H9 (cell line): Measurements from ENCODE around the gene TMPRSS3. TPM values are rescaled to one million over a fixed set of nuclear protein-coding genes. Genes with fewer than 3 reads are reported as not detected.

Experiments
- DNase-seq: peaks from one replicate; pipeline ENCODE4 v3.0.0-alpha.2; 2017
- H2AFZ ChIP-seq: one replicate; pipeline ENCODE4 v1.6.1; 2013; ENCODE audit warnings: mild to moderate bottlenecking, low read length, control low read depth, moderate library complexity
- H2AK5ac ChIP-seq: 2 replicates; pipeline ENCODE4 v1.6.1; 2013; ENCODE audit warnings: low read length, control low read depth, mixed read lengths; ENCODE audit not compliant: insufficient read length
- H2BK120ac ChIP-seq: one replicate; pipeline ENCODE4 v1.6.1; 2013; ENCODE audit warnings: low read depth, mild to moderate bottlenecking, low read length, control low read depth, inconsistent platforms; ENCODE audit not compliant: poor library complexity, severe bottlenecking
- H2BK12ac ChIP-seq: 2 replicates; pipeline ENCODE4 v1.6.1; 2013; ENCODE audit warnings: low read length, control low read depth, mixed read lengths, low read depth; ENCODE audit not compliant: insufficient read length
- H2BK15ac ChIP-seq: 2 replicates; pipeline ENCODE4 v1.6.1; 2013; ENCODE audit warnings: low read depth, low read length, control low read depth
- H2BK20ac ChIP-seq: one replicate; pipeline ENCODE4 v1.6.1; 2013; ENCODE audit warnings: low read depth, mild to moderate bottlenecking, low read length, control low read depth, inconsistent platforms; ENCODE audit not compliant: poor library complexity, severe bottlenecking
- H2BK5ac ChIP-seq: 2 replicates; pipeline ENCODE4 v1.6.1; 2013; ENCODE audit warnings: low read length, control low read depth, mixed read lengths; ENCODE audit not compliant: insufficient read length
- H3K14ac ChIP-seq: 2 replicates; pipeline ENCODE4 v1.6.1; 2013; ENCODE audit warnings: low read length, control low read depth; ENCODE audit not compliant: insufficient read depth
- H3K18ac ChIP-seq: 2 replicates; pipeline ENCODE4 v1.6.1; 2013; ENCODE audit warnings: low read depth, mild to moderate bottlenecking, mixed read lengths, low read length, control low read depth; ENCODE audit not compliant: insufficient read length
- H3K23ac ChIP-seq: 2 replicates; pipeline ENCODE4 v1.6.1; 2013; ENCODE audit warnings: low read length, control low read depth, mixed read lengths, low read depth; ENCODE audit not compliant: insufficient read length
- H3K23me2 ChIP-seq: 2 replicates; pipeline ENCODE4 v1.6.1; 2013; ENCODE audit warnings: low read depth, mild to moderate bottlenecking, mixed read lengths, low read length, control low read depth; ENCODE audit not compliant: insufficient read length, poor library complexity, severe bottlenecking
- H3K27ac ChIP-seq: 2 replicates; pipeline ENCODE4 v1.5.1; 2013; ENCODE audit warnings: low read length, control low read depth, mixed read lengths, low read depth; ENCODE audit not compliant: insufficient read length
- H3K27me3 ChIP-seq: 2 replicates; pipeline ENCODE4 v1.6.1; 2013; ENCODE audit warnings: low read length, control low read depth, inconsistent platforms; ENCODE audit not compliant: insufficient read depth
- H3K4ac ChIP-seq: 2 replicates; pipeline ENCODE4 v1.6.1; 2013; ENCODE audit warnings: low read depth, mild to moderate bottlenecking, control low read depth, inconsistent platforms, low read length, moderate library complexity
- H3K4me1 ChIP-seq: 2 replicates; pipeline ENCODE4 v1.6.1; 2013; ENCODE audit warnings: low read length, control low read depth, inconsistent platforms; ENCODE audit not compliant: insufficient read depth
- H3K4me2 ChIP-seq: 2 replicates; pipeline ENCODE4 v1.6.1; 2013; ENCODE audit warnings: low read length, control low read depth, mixed read lengths; ENCODE audit not compliant: insufficient read length, insufficient read depth
- H3K56ac ChIP-seq: 2 replicates; pipeline ENCODE4 v1.6.1; 2013; ENCODE audit warnings: low read depth, mild to moderate bottlenecking, mixed read lengths, low read length, control low read depth; ENCODE audit not compliant: insufficient read length
- H3K79me1 ChIP-seq: 2 replicates; pipeline ENCODE4 v1.6.1; 2013; ENCODE audit warnings: low read depth, mild to moderate bottlenecking, moderate library complexity, low read length, control low read depth, inconsistent platforms; ENCODE audit not compliant: insufficient read depth, poor library complexity, severe bottlenecking
- H3K79me2 ChIP-seq: 2 replicates; pipeline ENCODE4 v1.6.1; 2013; ENCODE audit warnings: low read length, control low read depth, inconsistent platforms; ENCODE audit not compliant: insufficient read depth
- H3K9ac ChIP-seq: 2 replicates; pipeline ENCODE4 v1.6.1; 2013; ENCODE audit warnings: low read length, control low read depth, mixed read lengths; ENCODE audit not compliant: insufficient read length; ENCODE audit errors: extremely low read depth
- H3K9me3 ChIP-seq: one replicate; pipeline ENCODE4 v1.6.1; 2013; ENCODE audit warnings: low read depth, low read length, inconsistent platforms; ENCODE audit not compliant: control insufficient read depth
- H3T11ph ChIP-seq: one replicate; pipeline ENCODE4 v1.6.1; 2013; ENCODE audit warnings: mild to moderate bottlenecking, low read length, control low read depth, inconsistent platforms
- H4K20me1 ChIP-seq: one replicate; pipeline ENCODE4 v1.6.1; 2013; ENCODE audit not compliant: control insufficient read depth, insufficient read length, insufficient read depth
- H4K5ac ChIP-seq: 2 replicates; pipeline ENCODE4 v1.6.1; 2013; ENCODE audit warnings: low read depth, mild to moderate bottlenecking, mixed read lengths, low read length, control low read depth; ENCODE audit not compliant: insufficient read length
- H4K8ac ChIP-seq: replicated peaks from 2 replicates; pipeline ENCODE4 v1.6.1; 2013; ENCODE audit warnings: low read length, control low read depth, mixed read lengths, low read depth; ENCODE audit not compliant: insufficient read length
- H4K91ac ChIP-seq: 2 replicates; pipeline ENCODE4 v1.6.1; 2013; ENCODE audit warnings: low read depth, mild to moderate bottlenecking, moderate library complexity, mixed read lengths, low read length, control low read depth; ENCODE audit not compliant: insufficient read length
- H3K27ac Mint-ChIP-seq, 3 experiments: 2 replicates in 2 of 3; 3 replicates in 1 of 3; pipeline ENCODE4 v1.8.0; 2020 to 2021; ENCODE audit warnings: mixed read lengths in 3 of 3, mild to moderate bottlenecking in 1 of 3, moderate library complexity in 1 of 3
- H3K27me3 Mint-ChIP-seq: 2 replicates; pipeline ENCODE4 v1.8.0; 2021; ENCODE audit warnings: low read depth, mild to moderate bottlenecking, moderate library complexity, mixed read lengths
- H3K36me3 Mint-ChIP-seq, 3 experiments: 2 replicates in 2 of 3; 3 replicates in 1 of 3; pipeline ENCODE4 v1.8.0; 2020 to 2021; ENCODE audit warnings: low read depth in 3 of 3, mixed read lengths in 3 of 3; ENCODE audit not compliant: insufficient read depth in 1 of 3
- H3K4me1 Mint-ChIP-seq, 2 experiments: 2 replicates each; pipeline ENCODE4 v1.8.0; 2020; ENCODE audit warnings: mixed read lengths in 2 of 2
- H3K4me3 Mint-ChIP-seq, 2 experiments: 2 replicates in 1 of 2; 3 replicates in 1 of 2; pipeline ENCODE4 v1.8.0; 2020 to 2021; ENCODE audit warnings: mild to moderate bottlenecking in 2 of 2, mixed read lengths in 2 of 2, moderate library complexity in 1 of 2
- H3K9me3 Mint-ChIP-seq, 2 experiments: 2 replicates in 1 of 2; 3 replicates in 1 of 2; pipeline ENCODE4 v1.8.0; 2020; ENCODE audit warnings: mild to moderate bottlenecking in 2 of 2, mixed read lengths in 2 of 2, moderate library complexity in 1 of 2
- WGBS: extraction: QIAGEN DNeasy Blood & Tissue Kit; methylation state at CpG from one replicate; pipeline ENCODE4 v1.1.7; 2013; ENCODE audit warnings: missing lambda C conversion rate, low lambda C conversion rate, mixed read lengths; ENCODE audit not compliant: insufficient read length; ENCODE audit errors: extremely low coverage; 5-methylcytosine and 5-hydroxymethylcytosine counted together
- total RNA-seq: library from RNA; stranded (reverse); gene quantifications from 2 replicates; pipeline ENCODE4 v1.2.1, GENCODE V29; 2021
- TF ChIP-seq, protein P1 (sequence below): fragments of 200-600 bp; sonication (generic); conservative IDR thresholded peaks from 3 replicates; pipeline ENCODE4 v1.8.0; 2021; ENCODE audit warnings: antibody characterized with exemption, mild to moderate bottlenecking

The TMPRSS3 gene
- total RNA-seq, 1 experiment from 2014 or later: 0.31 TPM

DNA sequence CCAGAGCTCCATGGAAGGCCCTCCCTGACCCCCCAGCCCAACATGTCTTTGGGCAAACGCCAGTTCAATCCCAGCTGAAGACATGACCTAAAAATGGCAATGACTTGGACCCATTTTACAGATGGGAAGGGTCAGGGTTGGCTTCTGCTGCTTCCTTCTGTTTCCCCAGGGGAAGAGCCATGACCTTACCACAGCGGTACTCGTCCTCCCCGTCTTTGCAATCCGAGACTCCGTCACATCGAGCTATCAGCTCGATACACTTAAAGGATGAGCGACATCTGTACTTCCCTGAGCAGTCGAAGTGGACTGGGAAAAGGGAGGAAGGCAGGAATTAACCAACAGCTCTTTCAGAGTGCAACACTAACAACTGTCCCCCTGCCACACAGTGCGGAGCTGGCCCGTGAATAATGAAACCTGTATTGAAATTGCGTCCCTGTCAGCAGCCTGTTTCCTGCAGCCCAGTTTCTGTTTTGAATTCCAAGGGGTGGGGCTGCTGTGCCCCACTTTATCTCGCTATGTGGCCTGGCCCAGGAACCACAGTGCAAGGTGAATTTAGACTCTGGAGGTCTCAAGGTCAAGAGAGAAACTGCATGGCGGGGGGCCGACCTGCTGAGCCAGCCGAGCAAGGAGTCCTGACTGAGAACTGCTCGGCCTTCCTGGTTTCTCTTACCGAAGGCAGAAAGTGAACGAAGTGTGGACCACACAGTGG is 7.0 kb downstream of the TMPRSS3 start:
- no peak for DNase-seq
- no peak overlapping the region for H2BK15ac ChIP-seq
- peaks cover 0 to 7% of the 10 kb centered on the region in 2 experiments; a peak in 1 of 5 replicates for H3K9me3 Mint-ChIP-seq

More for the DNA sequence above, 7.0 kb downstream of the TMPRSS3 start:
- Histone ChIP-seq H2AK5ac (no peak overlapping the region), H4K20me1 (peaks cover 2% of the 10 kb centered on the region), H2AFZ (no peak overlapping the region), H4K5ac (no peak overlapping the region), H3K18ac (peak overlapping the region; percentile 10), H2BK20ac (no peak overlapping the region), H3K4me1 (peaks cover 6% of the 10 kb centered on the region; the same call in 1 of the 2 replicates), H3K27me3 (no peaks in the 10 kb centered on the region), H3K9me3 (no peaks in the 10 kb centered on the region), H2BK12ac (no peak overlapping the region), H3K4ac (no peak overlapping the region), H3T11ph (no peak overlapping the region), H3K79me1 (no peaks in the 10 kb centered on the region), H3K56ac (no peak overlapping the region), H4K91ac (peak overlapping the region; percentile 23), H3K79me2 (no peaks in the 10 kb centered on the region), H3K23ac (no peak overlapping the region), H3K9ac (no peak overlapping the region), H3K23me2 (no peaks in the 10 kb centered on the region), H3K4me2 (peak overlapping the region; percentile 8), H4K8ac (no peak overlapping the region), H2BK5ac (no peak overlapping the region), H3K14ac (no peak overlapping the region), H3K27ac (no peak overlapping the region), H2BK120ac (no peak overlapping the region)
- peak overlapping the region in 1 of 2 experiments; percentile 40; a peak in 2 of 5 replicates for H3K4me3 Mint-ChIP-seq
- peaks cover 25% of the 10 kb centered on the region for H3K27me3 Mint-ChIP-seq
- TF ChIP-seq, protein P1, sequence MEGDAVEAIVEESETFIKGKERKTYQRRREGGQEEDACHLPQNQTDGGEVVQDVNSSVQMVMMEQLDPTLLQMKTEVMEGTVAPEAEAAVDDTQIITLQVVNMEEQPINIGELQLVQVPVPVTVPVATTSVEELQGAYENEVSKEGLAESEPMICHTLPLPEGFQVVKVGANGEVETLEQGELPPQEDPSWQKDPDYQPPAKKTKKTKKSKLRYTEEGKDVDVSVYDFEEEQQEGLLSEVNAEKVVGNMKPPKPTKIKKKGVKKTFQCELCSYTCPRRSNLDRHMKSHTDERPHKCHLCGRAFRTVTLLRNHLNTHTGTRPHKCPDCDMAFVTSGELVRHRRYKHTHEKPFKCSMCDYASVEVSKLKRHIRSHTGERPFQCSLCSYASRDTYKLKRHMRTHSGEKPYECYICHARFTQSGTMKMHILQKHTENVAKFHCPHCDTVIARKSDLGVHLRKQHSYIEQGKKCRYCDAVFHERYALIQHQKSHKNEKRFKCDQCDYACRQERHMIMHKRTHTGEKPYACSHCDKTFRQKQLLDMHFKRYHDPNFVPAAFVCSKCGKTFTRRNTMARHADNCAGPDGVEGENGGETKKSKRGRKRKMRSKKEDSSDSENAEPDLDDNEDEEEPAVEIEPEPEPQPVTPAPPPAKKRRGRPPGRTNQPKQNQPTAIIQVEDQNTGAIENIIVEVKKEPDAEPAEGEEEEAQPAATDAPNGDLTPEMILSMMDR: no peak
- H3K27ac Mint-ChIP-seq: peak overlapping the region; percentile 57 to 89 (median 76); a peak in 3 of 7 replicates
- WGBS: no CpG with 5 or more reads among the region's 20 CpGs
- H3K4me1 Mint-ChIP-seq: peaks cover 38 to 40% of the 10 kb centered on the region in 2 experiments
- peaks cover 0 to 2% (median 0%) of the 10 kb centered on the region in 3 experiments; a peak in 3 of 7 replicates for H3K36me3 Mint-ChIP-seq
